Mucosa of descending colon (tissue), 3 donors: ENCODE results near the gene CAVIN2. TPM values are rescaled to one million over a fixed set of nuclear protein-coding genes. Genes with fewer than 3 reads are reported as not detected.

Source experiments
- ATAC-seq: fragments of 200-7000 bp; cut with Tn5 transposase; one replicate; pipeline ENCODE4 v1.9.1; 2020; ENCODE audit warnings: mild to moderate bottlenecking, moderate library complexity
- DNase-seq, 3 donors: peaks; one replicate each; pipeline ENCODE4 v3.0.0-alpha.2; 2020
- H3K36me3 ChIP-seq: fragments of 200-600 bp; one replicate; pipeline ENCODE4 v1.8.0; 2021; ENCODE audit warnings: low read depth, mild to moderate bottlenecking
- H3K4me1 ChIP-seq: fragments of 200-600 bp; one replicate; pipeline ENCODE4 v1.8.0; 2021; ENCODE audit warnings: low read depth, mild to moderate bottlenecking
- H3K4me3 ChIP-seq: fragments of 200-600 bp; one replicate; pipeline ENCODE4 v1.8.0; 2021; ENCODE audit warnings: mild to moderate bottlenecking
- H3K9me3 ChIP-seq: fragments of 200-600 bp; one replicate; pipeline ENCODE4 v1.8.0; 2021; ENCODE audit warnings: mild to moderate bottlenecking
- intact Hi-C, 2 donors: fragments of 100-400 bp; cut with DNase I in 1 of 2; cut with micrococcal nuclease in 1 of 2; formaldehyde crosslinking; loops; one replicate each; pipeline versions ENCODE4 v1.11.0 to v1.11.1; 2022; cut with DNase I, micrococcal nuclease
- total RNA-seq, 3 donors: library from RNA; stranded (reverse); fragmentation: NEBNext Ultra II Directional in 2 of 3; extraction: Animal tissue kit (Norgen Biotek cat#: 25700) in 2 of 3; gene quantifications; one replicate each; pipeline versions ENCODE4 v1.2.1 to v1.2.4, GENCODE V29; 2021 to 2023
- TF ChIP-seq, protein P1 (sequence below): fragments of 200-600 bp; IDR thresholded peaks from one replicate; pipeline ENCODE4 v1.8.0; 2022; ENCODE audit warnings: antibody characterized with exemption, mild to moderate bottlenecking
- donor health status: DM: no; HTN: no; CAD: no; lungs with moderate emphysema.
- donor health status: DM: no; HTN: no; CAD: no.
- donor health status: DM: no; HTN: yes; CAD: no.

The CAVIN2 gene
- total RNA-seq, 3 donors from 2014 or later, result 6.7 to 154 (median 13.7) TPM

DNA sequence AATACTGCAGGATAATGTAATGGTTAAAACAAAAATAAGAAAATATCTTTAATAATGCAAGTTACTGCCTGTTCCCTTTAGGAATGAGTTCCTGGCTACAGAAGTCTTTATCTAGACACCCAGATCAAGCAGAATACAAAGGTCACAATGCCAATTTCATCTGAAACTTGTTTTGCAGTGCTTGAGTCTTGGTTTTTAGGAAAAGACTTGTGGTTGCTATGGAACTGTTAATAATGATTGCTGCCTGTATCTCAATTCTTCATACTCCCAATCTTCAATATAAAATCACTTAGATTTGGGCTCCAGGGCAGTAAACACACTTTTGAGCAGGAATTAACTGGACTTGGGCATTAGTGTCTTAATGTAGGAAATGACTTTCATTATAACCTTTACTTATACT lies 14.2 kb downstream of the CAVIN2 start:
- ATAC-seq (no peak), DNase-seq (no peak)
- H3K4me3 ChIP-seq, result no peak overlapping the region
- H3K9me3 ChIP-seq, result no peaks in the 10 kb centered on the region
- TF ChIP-seq, protein P1, sequence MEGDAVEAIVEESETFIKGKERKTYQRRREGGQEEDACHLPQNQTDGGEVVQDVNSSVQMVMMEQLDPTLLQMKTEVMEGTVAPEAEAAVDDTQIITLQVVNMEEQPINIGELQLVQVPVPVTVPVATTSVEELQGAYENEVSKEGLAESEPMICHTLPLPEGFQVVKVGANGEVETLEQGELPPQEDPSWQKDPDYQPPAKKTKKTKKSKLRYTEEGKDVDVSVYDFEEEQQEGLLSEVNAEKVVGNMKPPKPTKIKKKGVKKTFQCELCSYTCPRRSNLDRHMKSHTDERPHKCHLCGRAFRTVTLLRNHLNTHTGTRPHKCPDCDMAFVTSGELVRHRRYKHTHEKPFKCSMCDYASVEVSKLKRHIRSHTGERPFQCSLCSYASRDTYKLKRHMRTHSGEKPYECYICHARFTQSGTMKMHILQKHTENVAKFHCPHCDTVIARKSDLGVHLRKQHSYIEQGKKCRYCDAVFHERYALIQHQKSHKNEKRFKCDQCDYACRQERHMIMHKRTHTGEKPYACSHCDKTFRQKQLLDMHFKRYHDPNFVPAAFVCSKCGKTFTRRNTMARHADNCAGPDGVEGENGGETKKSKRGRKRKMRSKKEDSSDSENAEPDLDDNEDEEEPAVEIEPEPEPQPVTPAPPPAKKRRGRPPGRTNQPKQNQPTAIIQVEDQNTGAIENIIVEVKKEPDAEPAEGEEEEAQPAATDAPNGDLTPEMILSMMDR, result no peak
- intact Hi-C loops, result no loop called here
- no peaks in the 10 kb centered on the region for H3K4me1 ChIP-seq
- no peaks in the 10 kb centered on the region for H3K36me3 ChIP-seq

DNA sequence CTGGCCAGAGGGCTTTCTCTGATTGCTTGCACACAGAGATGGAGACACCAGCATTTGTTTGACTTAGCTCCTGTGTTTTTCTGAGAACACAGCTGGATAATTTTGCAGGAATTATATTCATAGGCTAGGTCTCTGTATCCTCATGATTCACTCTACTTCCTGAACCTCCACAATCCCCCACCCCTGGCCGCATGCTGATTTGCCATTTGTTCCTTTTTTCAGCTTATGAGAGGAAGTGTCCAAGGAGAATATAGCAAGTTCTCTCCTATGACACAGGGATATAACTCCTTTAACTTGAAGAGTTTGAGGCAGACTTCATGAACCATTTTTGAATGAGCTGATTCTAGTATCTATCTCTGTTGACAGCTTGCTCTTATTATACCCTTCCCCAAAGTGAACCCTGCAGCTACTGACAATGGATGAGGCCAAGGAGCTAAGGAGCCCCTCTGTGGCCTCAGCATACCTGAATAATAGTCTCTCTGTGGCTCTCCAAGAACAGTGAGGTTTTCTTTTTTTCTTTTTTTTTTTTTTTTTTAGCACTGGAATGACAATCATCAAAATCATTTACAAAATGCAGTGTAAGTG lies 15.4 kb downstream of the CAVIN2 start:
- DNase-seq, result no peak
- intact Hi-C loops, result no loop called here
- no peak for ATAC-seq

DNA sequence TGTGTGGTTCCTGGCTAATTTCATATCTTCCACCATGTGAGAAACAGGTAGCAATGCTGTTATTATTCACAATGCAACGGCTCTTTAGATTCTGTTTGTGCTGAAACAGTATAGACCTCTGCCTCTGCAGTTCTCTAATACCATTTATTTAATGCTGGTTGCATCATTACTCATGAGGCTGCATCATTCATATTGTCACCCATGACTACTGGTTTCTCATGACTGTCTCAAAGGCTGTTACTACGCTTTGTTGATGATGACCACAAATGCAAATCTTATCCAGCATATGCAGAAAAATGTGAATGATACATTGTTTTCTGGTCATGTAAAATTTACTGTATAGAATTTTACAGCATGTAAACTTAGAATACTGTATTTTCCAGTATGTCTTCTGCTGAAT lies 22.5 kb downstream of the CAVIN2 start:
- no peaks in the 10 kb centered on the region for H3K4me1 ChIP-seq
- no peaks in the 10 kb centered on the region for H3K9me3 ChIP-seq
- no peaks in the 10 kb centered on the region for H3K36me3 ChIP-seq
- DNase-seq (no peak), ATAC-seq (no peak)
- TF ChIP-seq, protein P1, result no peak
- H3K4me3 ChIP-seq, result no peak overlapping the region
- intact Hi-C loops, result no loop called here

More for the DNA sequence above, 15.4 kb downstream of the CAVIN2 start:
- no peaks in the 10 kb centered on the region for H3K4me1 ChIP-seq
- TF ChIP-seq, protein P1, result no peak
- no peaks in the 10 kb centered on the region for H3K9me3 ChIP-seq
- H3K4me3 ChIP-seq, result no peak overlapping the region
- no peaks in the 10 kb centered on the region for H3K36me3 ChIP-seq

DNA sequence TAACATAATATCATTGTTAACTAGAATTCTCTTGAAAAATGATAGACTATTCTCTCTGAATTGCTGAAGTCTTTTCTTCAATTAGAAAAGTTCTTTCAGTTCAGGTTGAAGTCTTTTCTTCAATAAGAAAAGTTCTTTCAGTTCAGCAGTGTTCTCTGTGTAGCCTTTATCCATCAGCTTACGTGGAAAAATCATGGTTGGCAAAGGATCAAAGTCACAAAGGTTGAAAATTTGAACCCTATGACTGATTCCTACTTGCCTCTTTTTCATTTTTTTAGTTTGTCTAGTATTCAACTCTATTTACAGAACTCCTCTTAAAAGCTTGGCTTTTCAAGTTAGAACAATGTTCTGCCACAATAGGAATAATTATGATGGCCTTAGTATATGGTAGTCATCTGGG lies 25.8 kb downstream of the CAVIN2 start:
- TF ChIP-seq, protein P1, result no peak
- Histone ChIP-seq H3K9me3 (no peaks in the 10 kb centered on the region), H3K4me3 (no peak overlapping the region), H3K4me1 (no peaks in the 10 kb centered on the region), H3K36me3 (no peaks in the 10 kb centered on the region)
- no peak for ATAC-seq
- DNase-seq, result no peak
- intact Hi-C loops, result no loop called here

DNA sequence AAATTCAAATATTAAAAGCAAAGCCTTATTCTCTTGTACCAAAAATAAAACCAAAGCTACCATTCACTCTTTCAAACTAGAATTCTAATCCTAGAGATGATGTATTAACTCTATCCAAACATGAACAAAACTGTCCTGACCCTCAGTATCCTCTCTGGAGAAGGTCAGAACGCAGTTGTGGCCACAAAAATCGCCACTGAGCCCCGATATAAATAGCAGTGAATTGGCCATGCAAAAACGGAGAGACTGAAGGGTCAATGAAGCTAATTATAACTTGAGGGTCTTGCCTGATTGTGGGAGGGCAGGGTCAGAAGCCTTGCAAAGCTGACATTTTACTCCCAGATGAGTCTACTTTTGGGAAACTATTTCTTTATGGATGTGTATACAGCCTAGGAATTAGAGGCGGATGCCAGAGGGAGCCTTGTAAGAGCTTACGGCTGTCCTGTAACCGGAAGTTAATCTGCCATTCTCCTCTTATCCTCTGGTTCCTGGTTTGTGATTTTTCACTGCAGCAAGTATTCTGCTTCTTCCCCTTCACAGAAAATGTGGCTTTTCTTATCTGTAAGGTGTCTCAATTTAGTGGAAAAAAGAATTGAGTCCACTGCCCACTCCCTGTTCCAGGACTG lies 28.1 kb downstream of the CAVIN2 start:
- intact Hi-C loops, result loop anchor here in 1 of 2 donors (10.0 kb wide), 1 partner anchor 264 kb away; no protein-coding TSS in a partner anchor
- no peak overlapping the region for H3K4me3 ChIP-seq
- TF ChIP-seq, protein P1, result no peak

More for the DNA sequence above, 28.1 kb downstream of the CAVIN2 start:
- DNase-seq, result no peak
- Histone ChIP-seq H3K36me3 (no peaks in the 10 kb centered on the region), H3K9me3 (no peaks in the 10 kb centered on the region), H3K4me1 (no peaks in the 10 kb centered on the region)
- ATAC-seq, result no peak
